Neural cell (in vitro differentiated cells): ENCODE data around the gene DEDD. TPM values are rescaled to one million over a fixed set of nuclear protein-coding genes. Genes with fewer than 3 reads are reported as not detected.

Experiments used
- H2AFZ ChIP-seq: fragments of 200-600, 300-800 bp; sonication (generic), shearing (Covaris generic); 2 replicates; pipeline ENCODE4 v1.6.0; 2014; ENCODE audit warnings: low read depth, mild to moderate bottlenecking, antibody characterized with exemption, low read length, moderate library complexity
- H3F3A ChIP-seq: fragments of 200-600 bp; shearing (Covaris generic); 2 replicates; pipeline ENCODE4 v1.6.1; 2016; ENCODE audit warnings: mild to moderate bottlenecking, moderate library complexity, mixed read lengths, antibody characterized with exemption, low read length; ENCODE audit not compliant: insufficient read depth, poor library complexity, severe bottlenecking
- H3K27ac ChIP-seq: fragments of 200-600, 300-800 bp; sonication (generic), shearing (Covaris generic); 2 replicates; pipeline ENCODE4 v1.5.1; 2014; ENCODE audit warnings: mild to moderate bottlenecking, low read length, moderate library complexity
- H3K27me3 ChIP-seq: fragments of 300-800, 200-600 bp; sonication (generic), shearing (Covaris generic); 2 replicates; pipeline ENCODE4 v1.6.0; 2014; ENCODE audit warnings: mild to moderate bottlenecking, low read depth, low read length, moderate library complexity; ENCODE audit not compliant: insufficient read depth
- H3K36me3 ChIP-seq: fragments of 300-800, 200-600 bp; sonication (generic), shearing (Covaris generic); 2 replicates; pipeline ENCODE4 v1.5.1; 2014; ENCODE audit warnings: mild to moderate bottlenecking, antibody characterized with exemption, low read length, moderate library complexity; ENCODE audit not compliant: insufficient read depth
- H3K4me2 ChIP-seq: fragments of 300-800, 200-600 bp; sonication (generic), shearing (Covaris generic); 2 replicates; pipeline ENCODE4 v1.6.0; 2014; ENCODE audit warnings: mild to moderate bottlenecking, low read length
- H3K4me3 ChIP-seq: fragments of 300-800, 200-600 bp; sonication (generic), shearing (Covaris generic); 2 replicates; pipeline ENCODE4 v1.5.1; 2014; ENCODE audit warnings: mild to moderate bottlenecking, low read length, moderate library complexity
- H3K79me2 ChIP-seq: fragments of 200-600 bp; shearing (Covaris generic); replicated peaks from 2 replicates; pipeline ENCODE4 v1.6.0; 2014; ENCODE audit warnings: mild to moderate bottlenecking, low read length, moderate library complexity; ENCODE audit not compliant: insufficient read depth
- H3K9ac ChIP-seq: fragments of 300-800, 200-600 bp; sonication (generic), shearing (Covaris generic); 2 replicates; pipeline ENCODE4 v1.6.1; 2016; ENCODE audit warnings: mild to moderate bottlenecking, low read length, mixed read lengths
- H3K9me2 ChIP-seq: fragments of 200-600 bp; shearing (Covaris generic); 2 replicates; pipeline ENCODE4 v1.6.1; 2016; ENCODE audit warnings: mild to moderate bottlenecking, low read length, mixed read lengths; ENCODE audit not compliant: insufficient read depth
- H3K9me3 ChIP-seq: fragments of 200-600, 300-800 bp; sonication (generic), shearing (Covaris generic); 2 replicates; pipeline ENCODE4 v1.6.1; 2016; ENCODE audit warnings: mild to moderate bottlenecking, mixed run types, low read length, moderate library complexity, mixed read lengths
- H4K20me1 ChIP-seq: fragments of 200-600 bp; shearing (Covaris generic); 2 replicates; pipeline ENCODE4 v1.6.1; 2016; ENCODE audit warnings: mild to moderate bottlenecking, mixed run types; ENCODE audit not compliant: insufficient read depth
- EP300 ChIP-seq: fragments of 450-650 bp; conservative IDR thresholded peaks from 2 replicates; pipeline ENCODE4 v1.6.1; 2014; ENCODE audit warnings: antibody characterized with exemption, mild to moderate bottlenecking, moderate library complexity; ENCODE audit not compliant: poor library complexity, severe bottlenecking
- EZH2 ChIP-seq: fragments of 200-600, 300-800 bp; shearing (Covaris generic), sonication (generic); IDR thresholded peaks from 2 replicates; pipeline ENCODE4 v1.6.1; 2014; ENCODE audit warnings: antibody characterized with exemption, low read length, borderline replicate concordance, mild to moderate bottlenecking; ENCODE audit not compliant: insufficient read depth, poor library complexity, severe bottlenecking
- MXI1 ChIP-seq: fragments of 450-650 bp; conservative IDR thresholded peaks from 2 replicates; pipeline ENCODE4 v1.6.1; 2014; ENCODE audit warnings: antibody characterized with exemption, mild to moderate bottlenecking; ENCODE audit not compliant: poor library complexity, severe bottlenecking
- POLR2AphosphoS5 ChIP-seq: IDR thresholded peaks from 2 replicates; pipeline ENCODE4 v1.6.1; 2012
- RAD21 ChIP-seq: fragments of 450-650 bp; conservative IDR thresholded peaks from 2 replicates; pipeline ENCODE4 v1.6.1; 2014; ENCODE audit warnings: antibody characterized with exemption, mild to moderate bottlenecking, moderate library complexity
- SMC3 ChIP-seq: fragments of 450-650 bp; conservative IDR thresholded peaks from 2 replicates; pipeline ENCODE4 v1.6.1; 2014; ENCODE audit warnings: antibody characterized with exemption, mild to moderate bottlenecking, moderate library complexity; ENCODE audit not compliant: poor library complexity
- TAF1 ChIP-seq: IDR thresholded peaks from 2 replicates; pipeline ENCODE4 v1.6.1; 2012; ENCODE audit warnings: low read depth
- polyA plus RNA-seq: library from polyadenylated mRNA; depleted of rRNA; stranded (reverse); fragments of >200 nt; gene quantifications from 2 replicates; pipeline ENCODE4 v1.2.3, GENCODE V29; 2014
- TF ChIP-seq, protein P1 (sequence below): IDR thresholded peaks from 2 replicates; pipeline ENCODE4 v1.6.1; 2012; ENCODE audit warnings: borderline replicate concordance
- TF ChIP-seq, protein P2 (sequence below): fragments of 450-650 bp; IDR thresholded peaks from 2 replicates; pipeline ENCODE4 v1.5.1; 2014; ENCODE audit warnings: antibody characterized with exemption, mild to moderate bottlenecking, moderate library complexity; ENCODE audit not compliant: poor library complexity, severe bottlenecking

DEDD gene
- polyA plus RNA-seq, 1 donor from 2014 or later = 29.6 TPM

- Histone ChIP-seq H3K9me3 (no peaks in the 10 kb centered on the region), H4K20me1 (no peaks in the 10 kb centered on the region), H3K27ac (no peak overlapping the region), H2AFZ (no peak overlapping the region), H3K4me3 (no peak overlapping the region), H3F3A (no peaks in the 10 kb centered on the region), H3K79me2 (no peaks in the 10 kb centered on the region), H3K9me2 (no peaks in the 10 kb centered on the region), H3K27me3 (no peaks in the 10 kb centered on the region), H3K9ac (no peak overlapping the region), H3K4me2 (no peak overlapping the region), H3K36me3 (no peaks in the 10 kb centered on the region)
- TF ChIP-seq RAD21 = no peak
- TF ChIP-seq MXI1 = no peak
- no peak for TF ChIP-seq POLR2AphosphoS5
- TF ChIP-seq EZH2 = no peak
- TF ChIP-seq, protein P1, sequence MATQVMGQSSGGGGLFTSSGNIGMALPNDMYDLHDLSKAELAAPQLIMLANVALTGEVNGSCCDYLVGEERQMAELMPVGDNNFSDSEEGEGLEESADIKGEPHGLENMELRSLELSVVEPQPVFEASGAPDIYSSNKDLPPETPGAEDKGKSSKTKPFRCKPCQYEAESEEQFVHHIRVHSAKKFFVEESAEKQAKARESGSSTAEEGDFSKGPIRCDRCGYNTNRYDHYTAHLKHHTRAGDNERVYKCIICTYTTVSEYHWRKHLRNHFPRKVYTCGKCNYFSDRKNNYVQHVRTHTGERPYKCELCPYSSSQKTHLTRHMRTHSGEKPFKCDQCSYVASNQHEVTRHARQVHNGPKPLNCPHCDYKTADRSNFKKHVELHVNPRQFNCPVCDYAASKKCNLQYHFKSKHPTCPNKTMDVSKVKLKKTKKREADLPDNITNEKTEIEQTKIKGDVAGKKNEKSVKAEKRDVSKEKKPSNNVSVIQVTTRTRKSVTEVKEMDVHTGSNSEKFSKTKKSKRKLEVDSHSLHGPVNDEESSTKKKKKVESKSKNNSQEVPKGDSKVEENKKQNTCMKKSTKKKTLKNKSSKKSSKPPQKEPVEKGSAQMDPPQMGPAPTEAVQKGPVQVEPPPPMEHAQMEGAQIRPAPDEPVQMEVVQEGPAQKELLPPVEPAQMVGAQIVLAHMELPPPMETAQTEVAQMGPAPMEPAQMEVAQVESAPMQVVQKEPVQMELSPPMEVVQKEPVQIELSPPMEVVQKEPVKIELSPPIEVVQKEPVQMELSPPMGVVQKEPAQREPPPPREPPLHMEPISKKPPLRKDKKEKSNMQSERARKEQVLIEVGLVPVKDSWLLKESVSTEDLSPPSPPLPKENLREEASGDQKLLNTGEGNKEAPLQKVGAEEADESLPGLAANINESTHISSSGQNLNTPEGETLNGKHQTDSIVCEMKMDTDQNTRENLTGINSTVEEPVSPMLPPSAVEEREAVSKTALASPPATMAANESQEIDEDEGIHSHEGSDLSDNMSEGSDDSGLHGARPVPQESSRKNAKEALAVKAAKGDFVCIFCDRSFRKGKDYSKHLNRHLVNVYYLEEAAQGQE = no peak
- no peak for TF ChIP-seq EP300
- TF ChIP-seq, protein P2, sequence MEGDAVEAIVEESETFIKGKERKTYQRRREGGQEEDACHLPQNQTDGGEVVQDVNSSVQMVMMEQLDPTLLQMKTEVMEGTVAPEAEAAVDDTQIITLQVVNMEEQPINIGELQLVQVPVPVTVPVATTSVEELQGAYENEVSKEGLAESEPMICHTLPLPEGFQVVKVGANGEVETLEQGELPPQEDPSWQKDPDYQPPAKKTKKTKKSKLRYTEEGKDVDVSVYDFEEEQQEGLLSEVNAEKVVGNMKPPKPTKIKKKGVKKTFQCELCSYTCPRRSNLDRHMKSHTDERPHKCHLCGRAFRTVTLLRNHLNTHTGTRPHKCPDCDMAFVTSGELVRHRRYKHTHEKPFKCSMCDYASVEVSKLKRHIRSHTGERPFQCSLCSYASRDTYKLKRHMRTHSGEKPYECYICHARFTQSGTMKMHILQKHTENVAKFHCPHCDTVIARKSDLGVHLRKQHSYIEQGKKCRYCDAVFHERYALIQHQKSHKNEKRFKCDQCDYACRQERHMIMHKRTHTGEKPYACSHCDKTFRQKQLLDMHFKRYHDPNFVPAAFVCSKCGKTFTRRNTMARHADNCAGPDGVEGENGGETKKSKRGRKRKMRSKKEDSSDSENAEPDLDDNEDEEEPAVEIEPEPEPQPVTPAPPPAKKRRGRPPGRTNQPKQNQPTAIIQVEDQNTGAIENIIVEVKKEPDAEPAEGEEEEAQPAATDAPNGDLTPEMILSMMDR = no peak
- no peak for TF ChIP-seq TAF1
- TF ChIP-seq SMC3 = no peak
These were observed 56.1 kb downstream of the DEDD start for GRCh38 chr1:161076410-161076809.

DNA sequence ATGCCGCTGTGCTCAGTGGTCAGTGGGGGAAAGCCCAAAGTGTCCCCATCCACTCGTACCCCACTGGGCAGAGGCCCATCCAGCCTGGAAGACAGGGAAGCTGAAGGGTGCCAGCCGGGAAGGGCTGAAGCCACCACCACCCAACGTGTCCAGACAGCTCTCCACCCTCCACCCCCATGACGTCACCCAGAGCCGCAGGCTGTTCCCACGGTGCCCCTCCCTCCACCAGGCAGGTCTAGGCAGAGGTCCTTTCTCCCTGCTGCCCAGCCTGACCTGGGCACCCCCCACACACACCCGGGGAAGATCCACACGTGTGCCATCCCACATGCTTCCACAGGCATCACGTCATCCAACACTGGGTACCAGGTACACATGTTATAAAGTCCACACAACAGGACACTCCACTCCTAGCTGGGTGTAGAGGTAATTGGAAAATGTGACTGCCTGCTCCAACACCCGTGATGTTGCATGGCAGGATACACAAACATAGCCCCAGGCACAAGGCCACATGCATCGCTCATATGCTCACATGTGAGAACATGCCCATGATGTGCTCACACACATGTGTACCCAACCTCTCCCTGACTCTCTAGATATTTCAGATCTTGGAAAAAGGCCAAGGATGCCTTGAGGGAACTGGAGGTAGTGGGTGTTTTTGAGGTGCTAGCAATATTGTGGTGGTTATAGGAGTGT, 57.6 kb downstream of the DEDD start:
- H3K27me3 ChIP-seq = no peaks in the 10 kb centered on the region
- TF ChIP-seq, protein P1 = no peak
- no peak for TF ChIP-seq EZH2
- no peak for TF ChIP-seq RAD21
- TF ChIP-seq EP300 = no peak
- TF ChIP-seq SMC3 = no peak
- TF ChIP-seq, protein P2 = no peak
- TF ChIP-seq MXI1 = no peak
- TF ChIP-seq TAF1 = no peak
- TF ChIP-seq POLR2AphosphoS5 = no peak
- H3K9ac ChIP-seq = no peak overlapping the region
- no peaks in the 10 kb centered on the region for H3F3A ChIP-seq
- H3K27ac ChIP-seq = no peak overlapping the region
- H3K79me2 ChIP-seq = no peaks in the 10 kb centered on the region
- H3K9me2 ChIP-seq = no peaks in the 10 kb centered on the region
- no peak overlapping the region for H3K4me2 ChIP-seq
- H3K4me3 ChIP-seq = no peak overlapping the region
- H3K9me3 ChIP-seq = no peaks in the 10 kb centered on the region
- H2AFZ ChIP-seq = no peak overlapping the region
- no peaks in the 10 kb centered on the region for H4K20me1 ChIP-seq
- H3K36me3 ChIP-seq = no peaks in the 10 kb centered on the region
